SK-N-SH treated with all-trans-retinoic acid at 6 μM for 48 hours (cell line): ENCODE results near the gene SYNGR3.

Source experiments
- CSRNP3 ChIP-seq: fragments of 250-450 bp; sonication (Bioruptor Pico); IDR thresholded peaks from 2 replicates; pipeline ENCODE4 v1.5.1; 2021; ENCODE audit warnings: mild to moderate bottlenecking, moderate library complexity
- GLIS3 ChIP-seq: fragments of 250-450 bp; sonication (Bioruptor Pico); IDR thresholded peaks from 2 replicates; pipeline ENCODE4 v1.5.0; 2020; ENCODE audit warnings: mild to moderate bottlenecking, moderate library complexity
- RARB ChIP-seq: fragments of 250-450 bp; sonication (Bioruptor Pico); IDR thresholded peaks from 2 replicates; pipeline ENCODE4 v1.8.0; 2021; ENCODE audit warnings: mild to moderate bottlenecking, moderate library complexity
- TCF4 ChIP-seq: fragments of 250-450 bp; sonication (Bioruptor Pico); IDR thresholded peaks from 2 replicates; pipeline ENCODE4 v1.8.0; 2021; ENCODE audit warnings: mild to moderate bottlenecking, moderate library complexity, borderline replicate concordance
- ZFP3 ChIP-seq: fragments of 250-450 bp; sonication (Bioruptor Pico); IDR thresholded peaks from 2 replicates; pipeline ENCODE4 v1.5.0; 2020; ENCODE audit warnings: mild to moderate bottlenecking, moderate library complexity
- ZNF8 ChIP-seq: fragments of 450-650 bp; formaldehyde crosslinking; IDR thresholded peaks from 2 replicates; pipeline ENCODE4 v1.5.0; 2020; ENCODE audit warnings: mild to moderate bottlenecking, moderate library complexity

- TF ChIP-seq ZFP3 (CRISPR knock-in tag), result no peak
- no peak for TF ChIP-seq TCF4 (CRISPR knock-in tag)
- no peak for TF ChIP-seq RARB (CRISPR knock-in tag)
- TF ChIP-seq CSRNP3 (CRISPR knock-in tag), result no peak
- no peak for TF ChIP-seq GLIS3 (CRISPR knock-in tag)
- TF ChIP-seq ZNF8, result no peak
These were observed 48.4 kb upstream of the SYNGR3 start for GRCh38 chr16:1941162-1942046.
